K562 (cell line): ENCODE measurements around the gene RHBDL3. TPM values are rescaled to one million over a fixed set of nuclear protein-coding genes. Genes with fewer than 3 reads are reported as not detected.
A peak's percentile ranks its signal among the peaks of the same experiment; 100 is the strongest.

Experiments
- CBX8 ChIP-seq: fragments of 200-600 bp; sonication (generic); IDR thresholded peaks from 2 replicates; pipeline ENCODE4 v1.6.1; 2012; ENCODE audit warnings: borderline replicate concordance, mixed run types, low read depth, mild to moderate bottlenecking, moderate library complexity, mixed read lengths, low read length, control low read depth, inconsistent platforms; ENCODE audit not compliant: poor library complexity, severe bottlenecking; ENCODE audit errors: extremely low read depth
- CHD4 ChIP-seq: fragments of 200-600 bp; sonication (generic); IDR thresholded peaks from 3 replicates; pipeline ENCODE4 v1.6.1; 2012; ENCODE audit warnings: low read depth, mild to moderate bottlenecking, mixed read lengths, low read length, inconsistent platforms; ENCODE audit not compliant: insufficient read depth, insufficient replicate concordance, poor library complexity, severe bottlenecking
- CTBP1 ChIP-seq: fragments of 450-650 bp; IDR thresholded peaks from 2 replicates; pipeline ENCODE4 v1.6.1; 2016; ENCODE audit warnings: borderline replicate concordance
- FOS ChIP-seq: IDR thresholded peaks from 3 replicates; pipeline ENCODE4 v1.6.1; 2011; ENCODE audit not compliant: insufficient read length; ENCODE audit errors: extremely low read depth
- MECOM ChIP-seq: fragments of 250-450 bp; sonication (Bioruptor Pico); IDR thresholded peaks from 2 replicates; pipeline ENCODE4 v1.8.0; 2022; ENCODE audit warnings: inconsistent platforms
- NFE2 ChIP-seq: IDR thresholded peaks from 2 replicates; pipeline ENCODE4 v1.6.1; 2014; ENCODE audit warnings: antibody characterized with exemption, low read depth
- NFIX ChIP-seq: fragments of 250-450 bp; sonication (Bioruptor Pico); IDR thresholded peaks from 2 replicates; pipeline ENCODE4 v1.4.0; 2020; ENCODE audit warnings: low read depth, mild to moderate bottlenecking, moderate library complexity
- RCOR1 ChIP-seq, 2 experiments: IDR thresholded peaks; 2 replicates each; pipeline ENCODE4 v1.6.1; 2012; ENCODE audit warnings: low read depth in 2 of 2, low read length in 2 of 2, borderline replicate concordance in 1 of 2, improper control_type of control experiment in 1 of 2
- SMARCA4 ChIP-seq: fragments of 450-650 bp; IDR thresholded peaks from 2 replicates; pipeline ENCODE4 v1.6.1; 2016
- SMARCE1 ChIP-seq: fragments of 450-650 bp; IDR thresholded peaks from 2 replicates; pipeline ENCODE4 v1.7.1; 2016; ENCODE audit warnings: mild to moderate bottlenecking
- TEAD4 ChIP-seq, 2 experiments: sonication (generic) in 1 of 2; formaldehyde crosslinking in 1 of 2; IDR thresholded peaks; 2 replicates each; pipeline versions ENCODE4 v1.6.1 to v1.8.0; 2012 to 2022; ENCODE audit warnings: borderline replicate concordance in 1 of 2, inconsistent platforms in 1 of 2, low read length in 1 of 2, mild to moderate bottlenecking in 1 of 2, missing genetic modification reagents in 1 of 2
- ZBTB7A ChIP-seq: IDR thresholded peaks from 2 replicates; pipeline ENCODE4 v1.6.1; 2011; ENCODE audit warnings: low read depth, mild to moderate bottlenecking, low read length, moderate library complexity, borderline replicate concordance; ENCODE audit not compliant: control insufficient read depth
- ZNF347 ChIP-seq: fragments of 450-650 bp; formaldehyde crosslinking; IDR thresholded peaks from 2 replicates; pipeline ENCODE4 v1.4.0; 2020; ENCODE audit warnings: low read depth, mild to moderate bottlenecking, moderate library complexity
- polyA plus RNA-seq, 8 experiments: library from polyadenylated mRNA; depleted of rRNA in 4 of 8; stranded (reverse) in 5 of 8; unstranded in 3 of 8; fragments of >200 nt; fragmentation: Nextera tagmentation in 2 of 8; fragmentation: Illumina TruSeq in 1 of 8; extraction: Ambion mirVana in 2 of 8; extraction: Trizol in 1 of 8; gene quantifications; 2 replicates each; pipeline versions ENCODE4 v1.2.1 to v1.2.3, GENCODE V29; 2011 to 2014; ENCODE audit warnings: inconsistent platforms in 1 of 8, missing spikeins in 1 of 8
- total RNA-seq, 7 experiments: library from RNA; depleted of rRNA in 6 of 7; stranded (reverse); fragments of >200 nt in 6 of 7; fragmentation: Illumina TruSeq in 2 of 7; extraction: Trizol in 2 of 7; gene quantifications; 2 replicates each; pipeline versions ENCODE4 v1.2.1 to v1.2.3, GENCODE V29; 2011 to 2021; ENCODE audit warnings: low replicate concordance in 1 of 7
- TF ChIP-seq, protein P1 (sequence below): fragments of 250-450 bp; sonication (Bioruptor Pico); IDR thresholded peaks from 2 replicates; pipeline ENCODE4 v1.5.0; 2022; ENCODE audit warnings: mild to moderate bottlenecking
- TF ChIP-seq, protein P2 (sequence below): fragments of 200-800 bp; sonication (Bioruptor generic); IDR thresholded peaks from 2 replicates; pipeline ENCODE4 v1.6.1; 2017; ENCODE audit warnings: missing genetic modification characterization, missing compliant biosample characterization
- TF ChIP-seq, protein P3 (sequence below): fragments of 450-650 bp; IDR thresholded peaks from 2 replicates; pipeline ENCODE4 v1.6.1; 2016; ENCODE audit warnings: low read depth, mild to moderate bottlenecking, moderate library complexity
- TF ChIP-seq, protein P4 (sequence below): fragments of 450-650 bp; formaldehyde crosslinking; IDR thresholded peaks from 2 replicates; pipeline ENCODE4 v1.4.0; 2020; ENCODE audit warnings: mild to moderate bottlenecking
- TF ChIP-seq, protein P5 (sequence below): fragments of 250-450 bp; sonication (Bioruptor Pico); IDR thresholded peaks from 2 replicates; pipeline ENCODE4 v1.5.0; 2020; ENCODE audit warnings: mild to moderate bottlenecking

Gene RHBDL3
- total and polyA plus RNA-seq, 9 of the 15 experiments (the other 6 are each of a cell fraction or from before 2014, with no cell fraction given): 0.06 to 0.31 (median 0.09) TPM; not detected in 4

DNA sequence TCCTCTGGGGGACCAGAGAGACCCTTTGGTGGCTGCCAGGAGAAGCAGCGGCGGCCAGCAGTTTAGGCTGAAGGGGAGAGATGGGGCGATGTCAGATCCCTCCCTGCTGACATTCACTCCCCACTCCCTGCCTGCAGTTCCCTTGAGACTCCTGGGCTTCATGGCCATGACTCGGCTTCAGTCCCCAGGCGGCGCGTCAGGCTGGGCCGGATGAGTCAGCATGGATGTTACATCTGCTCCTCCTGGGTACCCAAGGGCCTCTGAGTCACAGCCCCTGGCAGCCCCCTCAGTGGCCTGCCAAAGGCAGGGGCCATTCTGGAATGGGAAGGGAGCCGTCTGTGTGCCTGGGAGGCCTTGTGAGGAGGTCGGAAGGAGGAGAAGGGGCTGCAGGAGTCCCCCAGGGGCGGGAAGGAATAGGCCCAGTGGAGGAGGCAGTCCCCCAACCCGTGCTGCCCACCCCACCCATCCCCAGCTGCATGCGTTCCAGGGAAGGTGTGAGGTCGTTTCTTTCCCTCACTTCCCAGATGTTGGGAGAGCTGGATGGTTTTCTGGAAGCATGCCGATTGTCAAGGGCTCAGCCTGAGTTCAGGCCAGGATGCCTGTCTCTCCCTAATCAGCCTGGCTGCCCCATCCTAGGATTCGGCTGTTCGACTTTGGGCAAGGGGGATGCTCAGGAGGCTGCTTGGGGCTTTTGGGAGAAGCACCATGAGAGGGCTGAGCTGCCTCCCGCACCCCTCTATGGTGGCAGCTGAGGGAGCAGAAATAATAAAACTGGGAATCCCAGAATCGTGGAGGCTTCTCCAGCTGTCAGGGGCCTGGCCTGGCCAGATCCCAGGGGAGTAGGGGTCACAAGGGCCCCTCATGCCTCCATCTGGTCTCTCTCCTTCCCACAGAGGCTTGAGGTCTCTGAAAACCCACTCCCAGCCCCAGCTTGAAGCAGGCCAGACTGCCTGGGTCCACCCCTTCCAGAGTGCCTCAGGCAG lies 9.7 kb downstream of the RHBDL3 start (continued):
- TF ChIP-seq, protein P1, sequence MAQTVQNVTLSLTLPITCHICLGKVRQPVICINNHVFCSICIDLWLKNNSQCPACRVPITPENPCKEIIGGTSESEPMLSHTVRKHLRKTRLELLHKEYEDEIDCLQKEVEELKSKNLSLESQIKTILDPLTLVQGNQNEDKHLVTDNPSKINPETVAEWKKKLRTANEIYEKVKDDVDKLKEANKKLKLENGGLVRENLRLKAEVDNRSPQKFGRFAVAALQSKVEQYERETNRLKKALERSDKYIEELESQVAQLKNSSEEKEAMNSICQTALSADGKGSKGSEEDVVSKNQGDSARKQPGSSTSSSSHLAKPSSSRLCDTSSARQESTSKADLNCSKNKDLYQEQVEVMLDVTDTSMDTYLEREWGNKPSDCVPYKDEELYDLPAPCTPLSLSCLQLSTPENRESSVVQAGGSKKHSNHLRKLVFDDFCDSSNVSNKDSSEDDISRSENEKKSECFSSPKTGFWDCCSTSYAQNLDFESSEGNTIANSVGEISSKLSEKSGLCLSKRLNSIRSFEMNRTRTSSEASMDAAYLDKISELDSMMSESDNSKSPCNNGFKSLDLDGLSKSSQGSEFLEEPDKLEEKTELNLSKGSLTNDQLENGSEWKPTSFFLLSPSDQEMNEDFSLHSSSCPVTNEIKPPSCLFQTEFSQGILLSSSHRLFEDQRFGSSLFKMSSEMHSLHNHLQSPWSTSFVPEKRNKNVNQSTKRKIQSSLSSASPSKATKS (CRISPR knock-in tag): no peak
- TF ChIP-seq NFE2 (peak; percentile 95), CTBP1 (peak; percentile 74; the same call in 1 of the 2 replicates), FOS (peak; percentile 31), ZBTB7A (peak; percentile 92; the same call in 1 of the 2 replicates), CBX8 (no peak), SMARCE1 (peak; percentile 80), MECOM (CRISPR knock-in tag) (no peak), SMARCA4 (peak; percentile 79), ZNF347 (CRISPR knock-in tag) (no peak), TEAD4 (IDR thresholded peaks at IDR 0.05; ENCODE audit: low read length) (no peak), TEAD4 (CRISPR knock-in tag; IDR thresholded peaks at IDR 0.05; ENCODE audit: borderline replicate concordance) (no peak), RCOR1 (IDR thresholded peaks at IDR 0.05; ENCODE audit: borderline replicate concordance in 1 of 2, low read depth in 2 of 2, low read length in 2 of 2) (peak in 1 of 2 experiments; percentile 83; a peak in 1 of 4 replicates), CHD4 (no peak), NFIX (CRISPR knock-in tag) (no peak)
- TF ChIP-seq, protein P2, sequence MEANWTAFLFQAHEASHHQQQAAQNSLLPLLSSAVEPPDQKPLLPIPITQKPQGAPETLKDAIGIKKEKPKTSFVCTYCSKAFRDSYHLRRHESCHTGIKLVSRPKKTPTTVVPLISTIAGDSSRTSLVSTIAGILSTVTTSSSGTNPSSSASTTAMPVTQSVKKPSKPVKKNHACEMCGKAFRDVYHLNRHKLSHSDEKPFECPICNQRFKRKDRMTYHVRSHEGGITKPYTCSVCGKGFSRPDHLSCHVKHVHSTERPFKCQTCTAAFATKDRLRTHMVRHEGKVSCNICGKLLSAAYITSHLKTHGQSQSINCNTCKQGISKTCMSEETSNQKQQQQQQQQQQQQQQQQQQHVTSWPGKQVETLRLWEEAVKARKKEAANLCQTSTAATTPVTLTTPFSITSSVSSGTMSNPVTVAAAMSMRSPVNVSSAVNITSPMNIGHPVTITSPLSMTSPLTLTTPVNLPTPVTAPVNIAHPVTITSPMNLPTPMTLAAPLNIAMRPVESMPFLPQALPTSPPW (CRISPR knock-in tag): 0 out of 2 replicates have a peak, but pooled peaks have one; percentile 26
- TF ChIP-seq, protein P3, sequence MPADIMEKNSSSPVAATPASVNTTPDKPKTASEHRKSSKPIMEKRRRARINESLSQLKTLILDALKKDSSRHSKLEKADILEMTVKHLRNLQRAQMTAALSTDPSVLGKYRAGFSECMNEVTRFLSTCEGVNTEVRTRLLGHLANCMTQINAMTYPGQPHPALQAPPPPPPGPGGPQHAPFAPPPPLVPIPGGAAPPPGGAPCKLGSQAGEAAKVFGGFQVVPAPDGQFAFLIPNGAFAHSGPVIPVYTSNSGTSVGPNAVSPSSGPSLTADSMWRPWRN: no peak
- TF ChIP-seq, protein P4, sequence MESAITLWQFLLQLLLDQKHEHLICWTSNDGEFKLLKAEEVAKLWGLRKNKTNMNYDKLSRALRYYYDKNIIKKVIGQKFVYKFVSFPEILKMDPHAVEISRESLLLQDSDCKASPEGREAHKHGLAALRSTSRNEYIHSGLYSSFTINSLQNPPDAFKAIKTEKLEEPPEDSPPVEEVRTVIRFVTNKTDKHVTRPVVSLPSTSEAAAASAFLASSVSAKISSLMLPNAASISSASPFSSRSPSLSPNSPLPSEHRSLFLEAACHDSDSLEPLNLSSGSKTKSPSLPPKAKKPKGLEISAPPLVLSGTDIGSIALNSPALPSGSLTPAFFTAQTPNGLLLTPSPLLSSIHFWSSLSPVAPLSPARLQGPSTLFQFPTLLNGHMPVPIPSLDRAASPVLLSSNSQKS (CRISPR knock-in tag): no peak
- TF ChIP-seq, protein P5, sequence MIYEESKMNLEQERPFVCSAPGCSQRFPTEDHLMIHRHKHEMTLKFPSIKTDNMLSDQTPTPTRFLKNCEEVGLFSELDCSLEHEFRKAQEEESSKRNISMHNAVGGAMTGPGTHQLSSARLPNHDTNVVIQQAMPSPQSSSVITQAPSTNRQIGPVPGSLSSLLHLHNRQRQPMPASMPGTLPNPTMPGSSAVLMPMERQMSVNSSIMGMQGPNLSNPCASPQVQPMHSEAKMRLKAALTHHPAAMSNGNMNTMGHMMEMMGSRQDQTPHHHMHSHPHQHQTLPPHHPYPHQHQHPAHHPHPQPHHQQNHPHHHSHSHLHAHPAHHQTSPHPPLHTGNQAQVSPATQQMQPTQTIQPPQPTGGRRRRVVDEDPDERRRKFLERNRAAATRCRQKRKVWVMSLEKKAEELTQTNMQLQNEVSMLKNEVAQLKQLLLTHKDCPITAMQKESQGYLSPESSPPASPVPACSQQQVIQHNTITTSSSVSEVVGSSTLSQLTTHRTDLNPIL (CRISPR knock-in tag): no peak
